ENCODE measurements around the gene ERF.
A peak's percentile ranks its signal among the peaks of the same experiment; 100 is the strongest.

The ERF gene

DNA sequence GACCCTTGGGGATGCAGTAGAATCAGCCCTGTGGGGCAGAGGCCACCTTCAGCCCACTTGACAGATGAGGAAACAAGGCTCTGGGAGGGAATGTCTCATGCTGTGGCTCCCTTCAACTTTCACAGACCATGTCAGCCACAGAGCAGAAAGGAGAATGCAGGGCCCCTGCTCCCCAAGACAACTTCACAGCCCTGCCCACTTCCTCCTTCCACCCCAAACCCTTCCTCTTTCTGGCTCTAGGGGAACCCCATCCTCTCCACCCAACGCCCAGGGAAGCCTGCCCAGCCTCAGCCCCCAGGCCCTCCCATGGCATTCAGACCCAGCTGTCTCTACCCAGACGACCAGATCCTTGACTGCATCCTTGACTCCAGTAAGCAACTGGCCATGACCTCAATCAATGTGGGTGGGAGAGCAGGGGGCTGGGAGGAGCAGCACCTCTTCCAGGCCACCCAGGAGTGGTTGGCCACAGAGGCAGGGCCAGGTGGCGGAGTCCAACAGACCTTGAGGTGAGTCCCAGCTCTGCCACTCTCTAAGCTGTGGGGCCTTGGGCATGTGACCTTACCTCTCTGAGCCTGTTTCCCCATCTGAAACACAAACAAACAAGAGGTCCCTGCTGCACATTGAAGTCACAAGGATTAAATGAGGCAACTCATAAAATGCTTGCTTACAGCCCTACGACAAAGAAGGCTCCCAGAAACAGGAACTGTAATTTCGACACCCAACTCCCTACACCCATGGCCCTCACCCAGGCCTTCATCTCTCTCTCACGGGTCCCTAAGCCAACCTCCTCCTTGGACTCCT is 53.2 kb downstream of the ERF start:
- Histone ChIP-seq H3K4me1 (ENCODE audit: insufficient read depth, low read length) (peaks cover 22% of the 10 kb centered on the region), H3K9me3 (ENCODE audit: control insufficient read depth, insufficient read depth, low read length) (no peaks in the 10 kb centered on the region), H3K36me3 (ENCODE audit: insufficient read depth, low read length) (peaks cover 5% of the 10 kb centered on the region; the same call in 1 of the 2 replicates), H3K9ac (ENCODE audit: low read depth, low read length) (no peak overlapping the region)

- H3K9me3 ChIP-seq (ENCODE audit: control insufficient read depth, insufficient read depth, low read length) = no peaks in the 10 kb centered on the region
- peaks cover 22% of the 10 kb centered on the region for H3K4me1 ChIP-seq (ENCODE audit: insufficient read depth, low read length)
- peaks cover 5% of the 10 kb centered on the region; the same call in 1 of the 2 replicates for H3K36me3 ChIP-seq (ENCODE audit: insufficient read depth, low read length)
- H3K9ac ChIP-seq (ENCODE audit: low read depth, low read length) = no peak overlapping the region
Measured at GRCh38 chr19:42200116-42200715, 54.7 kb downstream of the ERF start.

DNA sequence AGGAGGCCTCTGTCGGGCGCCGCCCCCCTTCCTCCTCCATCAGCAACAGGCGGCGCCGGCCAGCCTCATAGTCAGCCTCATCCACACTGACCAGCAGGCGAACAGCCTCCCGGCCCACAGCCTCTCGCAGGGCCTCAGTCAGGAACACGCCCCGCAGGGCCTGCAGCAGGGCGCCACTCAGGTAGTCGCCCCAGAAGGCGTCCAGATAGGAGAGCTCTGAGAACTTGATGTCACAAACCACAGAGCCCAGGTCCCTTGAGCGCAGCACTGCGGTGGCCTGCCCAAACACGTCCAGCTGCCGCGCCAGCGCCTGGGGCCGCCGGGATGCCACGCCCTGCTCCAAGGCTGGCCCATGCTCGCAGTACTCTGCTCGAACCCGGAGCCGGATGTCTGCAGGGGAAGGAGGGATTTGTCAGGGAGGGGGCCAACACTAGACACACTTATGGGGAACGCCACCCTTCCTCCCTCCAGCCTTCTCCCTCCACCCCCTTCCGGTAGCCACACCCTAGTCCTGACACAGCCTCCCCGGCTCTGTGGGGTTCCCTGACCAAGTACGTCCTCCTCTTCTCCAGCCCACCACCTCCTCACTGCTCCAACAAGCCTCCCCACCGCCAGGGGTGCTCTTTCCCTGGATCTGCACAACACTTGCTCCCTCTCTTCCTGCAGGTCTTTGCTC is 55.4 kb downstream of the ERF start:
- peaks cover 5% of the 10 kb centered on the region; the same call in 1 of the 2 replicates for H3K36me3 ChIP-seq (ENCODE audit: insufficient read depth, low read length)
- H3K4me1 ChIP-seq (ENCODE audit: insufficient read depth, low read length) = peaks cover 22% of the 10 kb centered on the region
- H3K9ac ChIP-seq (ENCODE audit: low read depth, low read length) = peak overlapping the region; percentile 7; the same call in 1 of the 2 replicates

GRCh38 chr19:42198676-42199439 is 56.1 kb downstream of the ERF start:
- H3K36me3 ChIP-seq (ENCODE audit: insufficient read depth, low read length) = peaks cover 5% of the 10 kb centered on the region; the same call in 1 of the 2 replicates
- no peaks in the 10 kb centered on the region for H3K9me3 ChIP-seq (ENCODE audit: control insufficient read depth, insufficient read depth, low read length)
- no peak overlapping the region for H3K9ac ChIP-seq (ENCODE audit: low read depth, low read length)
- peaks cover 22% of the 10 kb centered on the region for H3K4me1 ChIP-seq (ENCODE audit: insufficient read depth, low read length)

More for the DNA sequence above, 55.4 kb downstream of the ERF start:
- no peaks in the 10 kb centered on the region for H3K9me3 ChIP-seq (ENCODE audit: control insufficient read depth, insufficient read depth, low read length)

Data from ES-I3 (cell line).